HG03521 (cell line): ENCODE results near the gene SEMA3C.

Experiments
- ATAC-seq: cut with Tn5 transposase; IDR thresholded peaks from one replicate; pipeline ENCODE4 v1.9.1; 2021; ENCODE audit warnings: mild to moderate bottlenecking, moderate library complexity; ENCODE audit not compliant: unreplicated experiment

The SEMA3C gene

GRCh38 chr7:80752954-80753690 lies 165.7 kb downstream of the SEMA3C start:
- ATAC-seq, result no peak

- ATAC-seq, result no peak
These were observed 169.6 kb downstream of the SEMA3C start for GRCh38 chr7:80749270-80749669.

- ATAC-seq, result no peak
These were observed 170.3 kb downstream of the SEMA3C start for GRCh38 chr7:80748363-80749042.

- ATAC-seq, result no peak
These were observed 177.9 kb downstream of the SEMA3C start for GRCh38 chr7:80740778-80741545.

GRCh38 chr7:80736371-80737125 lies 182.3 kb downstream of the SEMA3C start:
- ATAC-seq, result no peak

- no peak for ATAC-seq
These were observed 183.5 kb downstream of the SEMA3C start for GRCh38 chr7:80735330-80735729.

GRCh38 chr7:80734011-80734410 lies 184.8 kb downstream of the SEMA3C start:
- ATAC-seq, result no peak

GRCh38 chr7:80733333-80733915 lies 185.4 kb downstream of the SEMA3C start:
- ATAC-seq, result no peak

GRCh38 chr7:80732630-80733029 lies 186.2 kb downstream of the SEMA3C start:
- ATAC-seq, result no peak

- ATAC-seq, result no peak
These were observed 187.6 kb downstream of the SEMA3C start for GRCh38 chr7:80731281-80731680.

GRCh38 chr7:80729591-80730320 lies 189.1 kb downstream of the SEMA3C start:
- no peak for ATAC-seq

- no peak for ATAC-seq
These were observed 192.2 kb downstream of the SEMA3C start for GRCh38 chr7:80726666-80727065.

- no peak for ATAC-seq
These were observed 193.7 kb downstream of the SEMA3C start for GRCh38 chr7:80725181-80725611.

GRCh38 chr7:80724249-80724871 lies 194.5 kb downstream of the SEMA3C start:
- no peak for ATAC-seq

- no peak for ATAC-seq
These were observed 196.1 kb downstream of the SEMA3C start for GRCh38 chr7:80722616-80723195.

- ATAC-seq, result no peak
These were observed 196.8 kb downstream of the SEMA3C start for GRCh38 chr7:80721883-80722615.

- no peak for ATAC-seq
These were observed 198.7 kb downstream of the SEMA3C start for GRCh38 chr7:80720146-80720545.

- ATAC-seq, result no peak
These were observed 199.6 kb downstream of the SEMA3C start for GRCh38 chr7:80719261-80719660.
